Erythroblast (primary cell): Measurements from ENCODE around the gene SBF2.

Experiments used
- GATA1 ChIP-seq: IDR thresholded peaks from 2 replicates; pipeline ENCODE4 v1.6.1; 2011; ENCODE audit warnings: low read depth, mild to moderate bottlenecking, control low read depth, low read length, moderate library complexity
- POLR2A ChIP-seq: IDR thresholded peaks from 2 replicates; pipeline ENCODE4 v1.6.1; 2011; ENCODE audit warnings: mild to moderate bottlenecking, low read length

DNA sequence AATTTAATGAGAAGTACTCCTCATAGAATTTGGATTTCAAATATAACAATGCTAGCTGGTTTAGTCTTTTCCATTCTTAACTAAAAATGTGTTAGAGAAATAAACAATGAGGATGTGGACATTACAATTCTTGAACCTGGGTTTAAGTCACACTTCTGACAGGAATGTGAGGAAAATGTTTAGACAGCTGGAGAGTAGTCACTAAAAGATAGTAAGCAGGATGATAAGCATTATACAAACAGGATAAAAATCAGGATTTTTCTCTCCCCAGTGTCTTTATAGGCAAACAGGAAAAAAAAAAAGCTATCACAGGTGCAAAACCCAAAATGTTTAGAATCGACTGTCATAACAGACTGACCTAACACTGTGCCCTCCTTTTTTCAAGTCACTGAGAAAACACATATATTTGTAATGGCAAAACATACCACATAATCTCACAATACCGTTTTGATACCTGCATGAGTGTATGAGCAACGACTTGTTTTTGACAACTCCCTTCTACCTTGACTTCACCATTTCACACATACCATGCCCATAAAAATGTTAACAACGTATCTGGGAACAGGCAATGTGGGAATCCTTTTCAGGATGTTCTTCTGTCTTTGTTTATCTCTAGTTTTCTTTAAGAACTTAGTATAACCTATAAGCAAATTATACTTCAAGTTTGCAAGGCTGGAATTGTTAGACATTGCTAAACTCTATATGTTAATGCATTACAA lies 242.0 kb downstream of the SBF2 start:
- no peak for TF ChIP-seq POLR2A
- TF ChIP-seq GATA1 = no peak
